ENCODE data around the gene SDHC.
A peak's percentile ranks its signal among the peaks of the same experiment; 100 is the strongest.
"Not testable (repeated sequence)": the region's sequence is repeated elsewhere in the genome, so short reads cannot be mapped to it uniquely, and the experiment has no call there.

SDHC gene

DNA sequence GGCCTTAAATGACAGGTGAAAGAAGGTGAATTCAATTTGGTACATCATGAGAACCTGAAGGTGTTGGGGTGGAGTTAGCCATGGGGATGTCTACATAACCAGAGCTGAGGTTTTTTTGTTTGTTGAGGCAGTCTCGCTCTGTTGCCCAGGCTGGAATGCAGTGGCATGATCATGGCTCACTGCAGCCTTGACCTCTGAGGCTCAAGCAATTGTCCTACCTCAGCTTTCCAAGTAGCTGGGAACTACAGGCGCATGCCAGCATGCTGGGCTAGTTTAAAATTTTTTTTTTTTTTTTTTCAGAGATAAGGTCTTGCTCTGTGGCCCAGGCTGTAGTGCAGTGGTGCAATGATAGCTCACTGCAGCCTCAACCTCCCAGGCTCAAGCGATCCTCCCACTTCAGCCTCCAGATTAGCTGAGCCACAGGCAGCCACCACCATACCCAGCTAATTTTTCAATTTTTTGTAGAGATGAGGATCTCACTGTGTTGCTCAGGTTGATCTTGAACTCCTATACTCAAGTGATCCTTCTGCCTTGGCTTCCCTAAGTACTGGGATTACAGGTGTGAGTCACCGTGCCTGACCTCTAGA lies 2.5 kb upstream of the SDHC start:
- DNase-seq: no peak

DNA sequence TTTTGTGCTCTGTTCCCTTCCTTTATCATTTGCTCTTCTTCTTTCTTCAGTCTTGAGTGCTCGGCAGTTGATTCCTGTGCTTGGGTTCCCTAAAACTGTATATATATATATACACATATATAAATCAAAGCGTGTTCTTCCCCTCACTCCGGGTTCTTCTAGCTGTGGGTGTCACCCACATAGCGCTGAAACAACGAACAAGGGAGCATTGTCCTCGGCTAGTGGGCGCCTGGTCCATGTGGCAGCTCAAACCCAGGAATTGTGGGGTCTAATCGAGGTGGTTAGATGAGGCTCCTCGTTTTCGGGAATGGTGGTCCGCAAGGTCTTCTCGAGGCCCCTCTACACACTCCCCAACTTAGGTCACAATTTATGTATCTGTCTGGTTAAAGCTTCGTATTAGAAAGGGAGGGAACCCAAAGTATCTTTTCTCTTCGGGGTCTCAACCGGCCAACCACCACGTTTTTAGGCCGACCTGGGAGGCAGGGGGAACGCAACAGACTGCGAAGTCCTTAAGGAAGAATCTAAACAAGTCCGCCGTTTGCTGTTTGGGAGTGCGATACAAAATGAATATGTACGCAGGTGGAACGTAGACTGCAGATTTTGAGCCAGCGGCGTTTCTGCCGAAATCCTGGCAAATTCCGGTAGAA lies 504 bp upstream of the SDHC start:
- peak in 1 of 3 donors; percentile 12 for DNase-seq

DNA sequence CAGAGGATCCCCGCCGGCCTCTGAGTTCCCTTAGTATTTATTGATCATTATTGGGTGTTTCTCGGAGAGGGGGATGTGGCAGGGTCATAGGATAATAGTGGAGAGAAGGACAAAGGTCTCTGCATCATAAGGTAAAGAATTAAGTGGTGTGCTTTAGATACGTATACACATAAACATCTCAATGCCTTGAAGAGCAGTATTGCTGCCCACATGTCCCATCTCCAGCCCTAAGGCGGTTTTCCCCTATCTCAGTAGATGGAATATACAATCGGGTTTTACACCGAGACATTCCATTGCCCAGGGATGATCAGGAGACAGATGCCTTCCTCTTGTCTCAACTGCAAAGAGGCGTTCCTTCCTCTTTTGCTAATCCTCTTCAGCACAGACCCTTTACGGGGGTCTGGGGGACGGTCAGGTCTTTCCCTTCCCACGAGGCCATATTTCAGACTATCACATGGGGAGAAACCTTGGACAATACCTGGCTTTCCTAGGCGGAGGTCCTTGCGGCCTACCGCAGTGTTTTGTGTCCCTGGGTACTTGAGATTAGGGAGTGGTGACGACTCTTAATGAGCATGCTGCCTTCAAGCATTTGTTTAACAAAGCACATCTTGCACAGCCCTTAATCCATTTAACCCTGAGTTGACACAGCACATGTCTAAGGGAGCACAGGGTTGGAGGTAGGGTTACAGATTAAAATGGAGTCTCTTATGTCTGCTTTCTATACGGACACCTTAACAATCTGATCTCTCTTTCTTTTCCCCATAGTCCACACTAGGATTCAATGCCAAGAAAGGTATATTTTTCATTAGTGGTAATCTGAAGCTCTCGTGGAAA lies 1.9 kb downstream of the SDHC start:
- DNase-seq: not testable (repeated sequence)

DNA sequence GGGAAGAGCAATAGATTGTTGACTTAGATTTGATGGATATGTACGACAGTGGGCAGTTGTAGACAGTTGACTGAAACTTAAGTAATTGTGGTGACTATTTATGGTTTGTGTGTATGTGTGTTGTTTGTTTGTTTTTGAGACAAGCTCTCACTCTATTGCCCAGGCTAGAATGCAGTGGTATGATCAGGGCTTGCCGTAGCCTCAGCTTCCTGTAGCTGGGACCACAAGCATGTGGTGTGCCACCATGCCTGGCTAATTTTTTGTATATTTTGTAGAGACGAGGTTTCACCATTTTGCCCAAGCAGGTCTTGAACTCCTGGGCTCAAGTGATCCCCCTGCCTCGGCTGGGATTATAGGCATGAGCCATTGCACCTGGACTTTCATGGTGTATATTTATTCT lies 9.8 kb downstream of the SDHC start:
- no peak for DNase-seq

DNA sequence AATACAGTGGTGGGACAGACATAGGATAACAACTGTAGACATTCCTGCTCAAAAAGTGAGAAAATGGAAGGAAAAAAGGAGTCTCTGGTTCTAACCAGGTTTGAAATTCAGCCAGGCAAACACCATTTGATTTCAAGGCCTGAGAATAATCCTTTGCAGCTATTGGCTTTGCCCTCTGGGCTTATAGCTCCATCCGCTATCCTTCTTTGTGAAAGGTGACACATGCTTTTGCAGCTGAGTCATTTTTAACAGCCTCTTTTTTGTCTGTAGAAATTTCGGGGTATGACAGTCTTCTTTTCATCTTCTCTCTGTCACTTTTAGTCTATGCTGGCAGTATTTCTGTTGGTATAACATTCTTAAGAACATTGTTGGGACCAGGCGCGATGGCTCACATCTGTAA lies 16.2 kb downstream of the SDHC start:
- no peak for DNase-seq

DNA sequence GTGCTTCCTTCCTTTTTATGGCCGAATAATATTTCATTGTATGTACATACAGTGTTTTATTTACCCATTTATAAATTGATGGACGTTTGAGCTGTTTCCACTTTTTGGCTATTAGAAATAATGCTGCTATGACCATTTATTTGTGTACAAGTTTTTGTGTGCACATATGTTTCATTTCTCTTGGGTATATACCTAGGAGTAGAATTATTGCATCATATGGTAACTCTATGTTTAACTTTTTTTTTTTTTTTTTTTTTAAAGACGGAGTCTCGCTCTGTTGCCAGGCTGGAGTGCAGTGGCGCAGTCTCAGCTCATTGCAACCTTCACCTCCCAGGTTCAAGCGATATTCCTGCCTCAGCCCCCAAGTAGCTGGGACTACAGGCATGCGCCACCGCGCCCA lies 19.0 kb downstream of the SDHC start:
- no peak for DNase-seq

DNA sequence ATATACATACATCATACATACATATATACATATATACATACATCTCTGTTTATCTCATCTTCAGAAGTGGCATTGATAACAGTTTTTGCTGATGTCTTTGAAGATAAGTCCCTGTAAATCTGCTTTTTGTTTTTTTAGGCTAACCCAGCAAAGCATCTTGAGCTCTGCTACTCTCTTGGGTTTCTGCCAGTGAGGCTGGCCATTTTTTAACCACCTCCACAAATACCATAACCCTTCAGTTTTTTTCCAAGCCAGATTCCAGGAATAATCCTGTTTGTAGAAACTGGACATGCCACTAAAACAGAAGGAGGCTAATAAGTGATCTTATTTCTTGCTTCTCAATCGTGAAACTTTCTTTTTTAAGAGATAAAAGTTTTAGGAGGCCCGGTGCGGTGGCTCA lies 21.6 kb downstream of the SDHC start:
- no peak for DNase-seq

DNA sequence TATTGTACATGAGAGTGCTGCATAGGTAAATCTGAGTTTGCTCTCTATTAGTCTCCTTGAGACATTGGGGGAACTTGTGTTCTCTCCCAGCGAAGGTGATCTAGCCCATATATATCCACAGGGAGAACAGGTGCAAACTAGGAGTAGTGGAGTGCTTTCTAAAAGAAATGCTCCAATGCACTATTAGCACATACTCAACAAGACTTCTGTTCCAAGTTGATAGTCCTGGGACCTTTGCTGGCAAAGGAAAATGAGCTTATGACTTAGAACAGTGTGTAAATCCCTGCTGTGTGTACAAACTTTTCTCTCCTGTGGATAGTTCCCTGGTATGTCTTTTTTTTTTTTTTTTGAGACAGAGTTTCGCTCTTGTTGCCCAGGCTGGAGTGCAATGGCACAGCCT lies 28.0 kb downstream of the SDHC start:
- DNase-seq: no peak

DNA sequence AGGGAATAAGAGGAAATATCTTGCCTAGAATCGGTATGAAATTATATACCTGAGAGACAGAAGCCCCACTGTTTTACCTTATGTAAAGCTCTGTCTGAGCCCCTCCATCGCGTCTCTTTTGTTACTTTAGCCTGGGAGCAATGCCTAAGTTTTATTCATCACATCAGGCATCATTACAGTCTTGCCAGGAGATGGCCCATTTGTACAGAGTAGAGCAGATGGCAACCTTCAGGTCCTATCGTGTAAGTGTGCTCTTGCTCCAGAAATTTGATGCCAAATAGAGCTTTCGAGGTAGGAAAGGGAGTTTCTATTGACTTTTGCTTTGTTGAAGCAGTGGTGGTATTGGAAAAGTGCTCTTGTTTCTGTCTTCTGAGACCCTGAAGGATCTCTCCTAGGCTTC lies 28.6 kb downstream of the SDHC start:
- no peak for DNase-seq

DNA sequence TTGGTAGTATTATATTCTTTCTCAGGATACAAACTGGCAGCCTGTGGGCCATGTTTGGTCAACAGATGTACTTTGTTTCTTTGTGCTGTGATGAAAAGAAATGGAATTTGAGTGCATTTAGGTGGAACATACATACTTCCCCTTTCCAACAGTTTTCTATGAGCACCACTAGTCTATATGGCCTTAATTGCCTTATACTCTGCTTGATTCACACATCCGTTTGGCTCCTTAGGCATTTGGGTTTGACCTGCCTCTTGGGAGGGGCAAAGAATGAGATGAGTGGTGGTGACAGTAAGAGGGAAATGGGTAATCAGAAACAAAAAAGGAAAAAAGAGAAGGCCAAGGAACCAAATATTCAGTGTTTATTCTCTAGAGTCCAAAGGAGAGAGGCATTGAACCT lies 36.5 kb downstream of the SDHC start:
- DNase-seq: peak in 2 of 3 donors; percentile 33 to 44

DNA sequence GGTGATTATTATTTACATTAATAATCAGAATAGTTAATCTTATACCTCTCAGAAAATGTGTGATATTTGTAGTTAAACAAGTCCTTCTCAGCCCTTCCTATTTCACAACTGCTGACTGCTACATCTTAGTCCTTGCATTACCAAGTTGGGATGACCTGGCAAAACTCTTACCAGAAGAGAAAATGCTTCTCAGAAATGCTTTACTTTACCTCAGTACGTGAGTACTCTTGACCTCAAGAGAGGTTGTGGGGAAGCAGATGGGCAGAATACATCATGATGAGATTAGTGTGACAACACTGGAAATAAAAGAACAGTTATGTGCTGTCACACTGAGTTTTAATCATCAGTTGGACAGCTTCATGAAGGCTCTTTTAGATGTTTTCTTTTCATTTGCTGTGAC lies 37.3 kb downstream of the SDHC start:
- DNase-seq: peak; percentile 24 to 77 (median 48)

DNA sequence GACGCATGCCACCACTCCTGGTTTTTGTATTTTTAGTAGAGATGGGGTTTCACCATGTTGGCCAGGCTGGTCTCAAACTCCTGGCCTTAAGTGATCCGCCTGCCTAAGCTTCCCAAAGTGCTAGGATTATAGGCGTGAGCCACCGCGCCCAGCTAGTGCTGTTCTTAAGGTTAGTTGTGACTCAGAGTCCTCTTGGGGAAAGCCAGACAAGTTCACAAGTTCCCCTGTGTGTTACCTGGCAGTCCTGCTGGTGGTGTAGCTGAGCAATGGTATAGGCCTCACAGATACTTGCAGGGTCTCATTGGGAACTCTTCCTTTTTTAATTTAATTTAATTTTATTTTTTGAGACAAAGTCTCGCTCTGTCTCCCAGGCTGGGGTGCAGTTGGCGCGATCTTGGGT lies 42.9 kb downstream of the SDHC start:
- no peak for DNase-seq

DNA sequence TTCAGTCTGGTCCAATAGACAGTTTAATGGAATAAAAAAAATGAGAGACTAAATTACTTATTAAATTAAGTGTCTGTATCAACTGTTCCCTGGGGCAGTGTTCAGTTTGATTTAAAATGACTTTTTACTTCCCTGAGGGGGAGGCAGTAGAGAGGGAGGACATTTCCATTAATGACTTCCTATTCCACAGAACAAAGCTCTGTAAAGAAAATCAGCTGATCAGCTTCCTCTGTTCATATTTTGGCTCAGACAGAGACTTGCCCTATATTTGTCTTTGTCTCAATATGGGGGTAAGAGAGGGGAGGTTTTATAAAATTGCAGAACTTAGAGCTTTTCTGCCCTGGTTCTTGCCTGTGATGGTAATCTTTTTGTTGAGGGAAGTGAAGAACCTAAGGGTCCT lies 45.1 kb downstream of the SDHC start:
- peak; percentile 56 to 85 (median 71) for DNase-seq

DNA sequence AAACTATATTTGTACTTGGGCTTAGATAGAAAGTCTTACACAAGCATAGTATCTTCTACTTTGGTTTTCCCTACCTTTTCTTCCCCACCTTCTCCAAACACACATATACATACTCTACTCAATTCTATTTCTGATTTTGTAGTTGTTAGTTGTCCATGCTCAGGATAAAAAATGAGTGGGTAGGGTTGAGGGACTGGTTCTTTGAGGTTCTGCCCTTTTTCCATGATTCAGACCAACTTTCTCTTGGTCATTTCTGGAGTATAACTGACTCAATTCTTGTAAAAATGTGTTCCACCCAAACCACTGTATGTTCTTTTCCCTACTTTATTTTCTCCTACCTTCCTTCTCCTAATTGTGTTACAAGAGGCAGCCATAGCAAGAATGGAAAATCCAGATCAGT lies 50.2 kb downstream of the SDHC start:
- DNase-seq: peak in 1 of 3 donors; percentile 44

DNA sequence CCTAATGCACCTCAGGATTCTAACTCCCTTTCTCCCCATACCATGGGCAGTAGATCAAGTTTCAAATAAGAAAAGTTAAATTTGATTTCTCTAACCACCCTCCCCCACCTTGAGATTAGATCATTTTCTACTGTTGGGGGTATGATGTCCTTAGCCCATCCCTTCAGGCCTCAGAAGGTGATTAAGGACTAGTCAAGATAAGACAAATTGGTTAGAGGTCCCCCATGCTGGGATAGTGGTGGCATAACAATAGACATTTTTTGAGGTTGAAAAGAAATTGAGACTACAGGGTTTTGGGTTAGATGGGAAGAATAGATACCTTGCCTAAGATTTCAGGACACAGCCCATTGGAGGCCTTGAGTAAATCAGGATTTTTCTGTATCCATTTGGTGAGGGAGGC lies 51.0 kb downstream of the SDHC start:
- DNase-seq: no peak

DNA sequence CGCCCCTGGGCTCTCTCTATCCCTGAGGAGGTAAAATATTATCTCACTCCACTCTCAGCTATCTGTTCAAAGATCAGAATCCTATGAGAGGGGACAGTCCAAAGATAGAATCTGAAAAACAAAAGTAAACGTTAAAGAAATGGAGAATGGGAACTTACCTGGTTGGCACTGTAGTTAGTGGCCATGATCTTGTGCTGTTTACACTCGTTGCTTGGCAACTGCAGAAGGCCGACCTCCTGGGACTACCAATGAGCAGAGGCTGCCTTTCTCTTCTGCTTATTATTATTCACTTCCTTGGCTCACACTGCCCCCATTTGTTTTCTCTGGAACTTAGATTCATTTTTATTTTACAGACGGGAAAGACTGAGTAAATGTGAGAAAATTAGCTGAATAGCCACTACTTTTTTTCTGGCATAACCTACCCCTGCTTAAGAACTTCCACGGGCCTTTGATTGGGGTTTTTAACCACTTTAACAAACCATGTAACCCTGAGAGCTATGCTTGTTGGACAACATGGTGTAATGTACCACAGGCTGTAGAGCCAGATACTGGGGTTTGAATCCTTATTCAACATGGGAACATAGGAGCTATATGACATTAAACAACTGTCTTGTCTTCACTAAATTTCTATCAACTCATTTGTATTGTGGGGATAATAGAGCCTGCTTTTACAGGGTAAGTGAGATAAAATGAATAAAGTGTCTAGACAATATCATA lies 53.7 kb downstream of the SDHC start, which contains the start of gene CFAP126:
Gene CFAP126 (minus strand): TSS at position 193 of the 717 bp plus-strand sequence. CDS start 8 bp downstream, at position 185.
- DNase-seq: peak; percentile 69 to 82 (median 77)

DNA sequence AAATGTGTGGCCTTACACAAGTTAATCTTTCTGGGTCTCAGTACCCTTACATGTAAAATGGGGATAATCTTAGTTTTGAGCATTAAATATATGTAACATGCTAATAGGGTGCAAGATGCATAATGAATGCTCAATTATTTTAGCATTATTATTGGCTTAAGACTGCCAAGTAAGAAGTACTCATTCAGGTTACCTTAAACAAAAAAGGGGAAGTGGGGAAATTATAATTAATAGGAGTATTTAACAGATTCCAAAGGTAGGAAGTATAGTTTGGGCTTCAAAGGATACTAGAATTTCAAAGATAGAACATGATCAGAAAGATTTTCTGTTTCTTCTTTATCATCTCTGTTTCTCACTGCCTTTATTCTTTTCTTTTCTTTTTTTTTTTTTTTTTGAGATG lies 59.3 kb downstream of the SDHC start:
- DNase-seq: no peak

DNA sequence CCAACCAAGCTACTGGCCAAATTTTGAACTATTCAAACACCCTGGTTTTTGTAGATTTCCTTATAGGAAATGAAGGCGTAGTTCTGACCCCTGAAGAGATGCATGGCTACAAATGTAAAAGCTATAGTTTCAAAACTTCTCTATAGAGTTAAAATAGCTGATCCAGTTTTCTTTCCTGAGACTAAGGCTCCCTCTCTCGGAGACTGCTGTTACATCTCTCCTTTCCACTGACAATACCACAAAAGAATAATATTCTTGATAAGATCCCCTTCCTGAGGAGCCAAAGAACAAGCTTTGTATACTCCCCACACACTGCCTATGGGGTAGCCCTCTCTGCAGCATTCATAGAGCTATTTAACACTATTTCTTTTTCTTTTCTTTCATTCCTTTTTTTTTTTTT lies 60.2 kb downstream of the SDHC start:
- DNase-seq: peak; percentile 20 to 50 (median 44)

DNA sequence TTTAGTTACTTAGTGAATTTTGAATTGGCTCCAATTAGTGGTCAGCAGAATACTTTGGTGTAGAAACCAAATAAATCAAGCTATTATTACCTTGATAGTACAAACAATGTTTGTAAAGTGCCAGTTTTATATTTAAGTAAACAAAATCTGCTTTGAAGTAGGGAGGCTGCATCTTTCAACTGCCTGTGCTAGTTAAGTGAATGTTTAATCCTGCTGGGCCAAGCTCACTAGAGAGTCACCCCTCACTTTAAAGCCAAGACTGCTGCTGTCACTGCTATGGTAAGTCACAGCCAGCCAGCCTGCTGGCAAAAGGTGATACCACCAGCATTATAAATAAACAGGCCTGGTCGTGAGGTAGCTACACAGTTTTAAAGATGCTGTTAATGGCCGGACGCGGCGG lies 63.8 kb downstream of the SDHC start:
- no peak for DNase-seq

DNA sequence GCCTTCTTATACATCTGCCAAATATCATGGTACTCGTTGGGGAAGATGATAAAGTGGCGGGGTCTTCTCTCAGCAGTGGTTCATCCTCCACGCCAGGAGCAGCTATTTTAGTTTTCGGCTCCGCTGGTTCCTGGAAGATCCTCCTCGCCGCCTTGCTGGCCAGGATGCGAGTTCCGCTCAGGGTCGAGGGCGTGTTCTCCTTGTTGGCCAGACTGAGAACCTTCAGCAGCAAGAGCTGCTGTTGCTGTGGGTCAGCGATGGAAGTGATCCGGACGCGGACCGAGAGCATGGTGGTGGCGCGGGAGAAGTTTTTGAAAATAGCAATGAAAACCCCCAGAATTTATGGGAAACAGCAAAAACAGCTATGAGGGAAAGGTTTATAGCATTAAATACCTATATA lies 64.9 kb downstream of the SDHC start:
- peak in 1 of 3 donors; percentile 71 for DNase-seq

DNA sequence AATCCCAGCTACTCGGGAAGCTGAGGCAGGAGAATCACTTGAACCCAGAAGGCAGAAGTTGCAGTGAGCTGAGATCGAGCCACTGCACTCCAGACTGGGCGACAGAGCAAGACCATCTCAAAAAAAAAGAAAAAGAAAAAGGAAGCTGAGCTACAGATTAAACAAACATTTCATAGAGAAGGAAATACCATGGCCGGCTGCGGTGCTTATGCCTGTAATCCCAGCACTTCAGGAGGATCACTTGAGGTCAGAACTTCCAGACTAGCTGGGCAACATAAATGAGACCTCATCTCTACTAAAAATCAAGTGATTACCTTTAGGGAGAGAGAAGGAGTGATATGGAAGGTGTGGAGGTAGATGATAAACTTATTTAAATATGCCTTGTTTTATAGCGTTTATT lies 67.5 kb downstream of the SDHC start:
- no peak for DNase-seq

DNA sequence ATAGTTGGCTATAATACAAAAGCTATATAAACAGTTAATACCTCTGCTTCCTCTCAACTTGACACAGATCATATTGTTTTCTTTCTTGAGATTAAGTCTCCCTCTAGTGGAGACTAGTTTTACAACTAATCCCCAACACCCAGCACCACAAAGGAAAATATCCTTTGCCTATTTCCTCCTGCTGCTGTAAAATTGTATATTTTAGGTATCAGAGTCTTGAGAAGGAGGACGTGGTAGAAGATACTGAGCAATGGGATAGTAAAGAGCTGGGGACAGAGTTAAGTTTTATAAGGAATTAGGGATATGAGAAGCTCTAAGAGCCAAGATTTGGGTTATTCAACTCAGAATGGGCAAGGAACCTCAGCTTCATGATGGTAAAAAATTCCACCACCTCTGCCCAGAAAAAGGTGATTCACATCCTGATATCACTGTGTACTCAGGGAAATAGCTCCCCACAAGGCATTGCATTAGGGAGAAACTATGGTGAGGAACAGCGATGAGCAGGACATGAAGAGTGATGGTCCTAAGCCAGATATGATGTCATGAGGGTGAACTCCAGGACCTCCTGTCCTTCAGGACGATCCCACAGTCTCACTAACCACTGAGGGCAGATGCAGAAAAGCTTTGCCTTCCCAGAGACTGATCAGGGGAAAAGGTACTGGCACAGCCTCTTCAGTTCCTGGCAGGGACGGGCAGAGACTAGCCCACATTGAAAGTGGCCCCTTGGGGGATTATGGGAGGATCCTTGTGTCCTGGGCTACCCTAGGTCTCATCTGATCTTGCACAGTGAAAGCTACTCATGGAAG lies 68.2 kb downstream of the SDHC start:
- peak; percentile 61 to 84 (median 79) for DNase-seq

Data from suppressor macrophage treated with lipopolysaccharide for 1 hour (primary cell).